DND-41 (cell line): Measurements from ENCODE around the gene UBE2QL1.
A peak's percentile ranks its signal among the peaks of the same experiment; 100 is the strongest.

Source experiments
- ATAC-seq: fragments of 200-7000 bp; cut with Tn5 transposase; 3 replicates; pipeline ENCODE4 v1.9.1; 2021; ENCODE audit warnings: low read depth; ENCODE audit not compliant: insufficient read depth
- DNase-seq: peaks from one replicate; pipeline ENCODE4 v3.0.0-alpha.2; 2020
- H2AFZ ChIP-seq: 2 replicates; pipeline ENCODE4 v1.6.0; 2012; ENCODE audit warnings: low read depth, low read length
- H3K27ac ChIP-seq: 2 replicates; pipeline ENCODE4 v1.5.1; 2012; ENCODE audit warnings: low read length, inconsistent platforms
- H3K27me3 ChIP-seq: fragments of 200-600 bp; sonication (generic); 2 replicates; pipeline ENCODE4 v1.6.0; 2012; ENCODE audit warnings: low read length, mild to moderate bottlenecking, inconsistent platforms; ENCODE audit not compliant: insufficient read depth, poor library complexity
- H3K36me3 ChIP-seq: 2 replicates; pipeline ENCODE4 v1.5.1; 2012; ENCODE audit warnings: low read length, inconsistent platforms; ENCODE audit not compliant: insufficient read depth
- H3K4me1 ChIP-seq: 2 replicates; pipeline ENCODE4 v1.5.1; 2012; ENCODE audit warnings: mild to moderate bottlenecking, low read length; ENCODE audit not compliant: insufficient read depth
- H3K4me2 ChIP-seq: 2 replicates; pipeline ENCODE4 v1.6.0; 2012; ENCODE audit warnings: mild to moderate bottlenecking, moderate library complexity, low read length, inconsistent platforms; ENCODE audit not compliant: insufficient read depth
- H3K4me3 ChIP-seq, 2 experiments: fragments of 200-600 bp in 1 of 2; shearing (Covaris generic) in 1 of 2; 2 replicates each; pipeline ENCODE4 v1.5.1; 2012 to 2016; ENCODE audit warnings: inconsistent platforms in 2 of 2, low read length in 2 of 2, mild to moderate bottlenecking in 2 of 2, low read depth in 1 of 2, moderate library complexity in 1 of 2
- H3K79me2 ChIP-seq: 2 replicates; pipeline ENCODE4 v1.6.0; 2012; ENCODE audit warnings: low read length, inconsistent platforms; ENCODE audit not compliant: insufficient read depth
- H3K9ac ChIP-seq: 2 replicates; pipeline ENCODE4 v1.6.0; 2012; ENCODE audit warnings: low read depth, mild to moderate bottlenecking, inconsistent platforms, low read length, moderate library complexity
- H3K9me3 ChIP-seq: 2 replicates; pipeline ENCODE4 v1.5.1; 2012; ENCODE audit warnings: low read length, moderate library complexity, mild to moderate bottlenecking, inconsistent platforms; ENCODE audit not compliant: insufficient read depth, severe bottlenecking
- H4K20me1 ChIP-seq: 2 replicates; pipeline ENCODE4 v1.6.0; 2012; ENCODE audit warnings: low read length; ENCODE audit not compliant: insufficient read depth
- CTCF ChIP-seq: IDR thresholded peaks from 2 replicates; pipeline ENCODE4 v1.5.1; 2012; ENCODE audit warnings: borderline replicate concordance, low read length, moderate library complexity, mild to moderate bottlenecking; ENCODE audit not compliant: poor library complexity, severe bottlenecking; ENCODE audit errors: extremely low read depth
- EZH2 ChIP-seq: IDR thresholded peaks from 3 replicates; pipeline ENCODE4 v1.6.1; 2012; ENCODE audit warnings: borderline replicate concordance, low read depth, mild to moderate bottlenecking, moderate library complexity, low read length, inconsistent platforms; ENCODE audit not compliant: severe bottlenecking

The UBE2QL1 gene

DNA sequence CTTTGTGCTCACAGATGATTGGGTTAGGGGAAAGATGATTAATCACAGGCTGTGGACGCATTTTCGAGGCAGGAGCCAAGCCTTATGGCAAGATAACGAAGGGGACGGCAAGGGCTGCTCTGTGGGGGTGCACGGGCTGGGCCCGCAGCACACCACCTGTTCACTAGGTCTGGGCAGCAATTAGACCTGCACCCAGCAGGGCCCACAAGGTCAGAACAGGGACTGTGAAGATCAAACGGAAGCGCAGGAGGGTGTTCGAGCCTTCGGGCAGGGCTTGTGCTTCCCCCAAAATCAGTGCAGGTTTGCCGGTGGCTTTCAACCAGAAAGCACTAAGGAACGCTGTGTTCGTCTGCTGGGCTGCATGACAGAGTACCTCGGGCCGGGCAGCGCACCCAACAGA lies 73.7 kb downstream of the UBE2QL1 start:
- Histone ChIP-seq H3K79me2 (no peaks in the 10 kb centered on the region), H3K4me1 (no peaks in the 10 kb centered on the region), H4K20me1 (no peaks in the 10 kb centered on the region), H3K9ac (no peak overlapping the region), H2AFZ (no peak overlapping the region), H3K9me3 (no peaks in the 10 kb centered on the region), H3K4me3 (no peak overlapping the region), H3K36me3 (no peaks in the 10 kb centered on the region), H3K27ac (no peak overlapping the region), H3K4me2 (no peak overlapping the region), H3K27me3 (peaks cover under 1% of the 10 kb centered on the region)
- no peak for ATAC-seq
- TF ChIP-seq EZH2 (no peak), CTCF (no peak)
- DNase-seq = no peak

- no peaks in the 10 kb centered on the region for H3K4me1 ChIP-seq
- no peak overlapping the region for H3K9ac ChIP-seq
- no peak overlapping the region for H3K4me3 ChIP-seq
- H4K20me1 ChIP-seq = no peaks in the 10 kb centered on the region
- no peaks in the 10 kb centered on the region for H3K36me3 ChIP-seq
- DNase-seq (no peak), ATAC-seq (no peak)
- TF ChIP-seq EZH2 (no peak), CTCF (no peak)
- no peaks in the 10 kb centered on the region for H3K79me2 ChIP-seq
- no peaks in the 10 kb centered on the region for H3K27me3 ChIP-seq
- H3K4me2 ChIP-seq = no peak overlapping the region
- no peak overlapping the region for H3K27ac ChIP-seq
- H3K9me3 ChIP-seq = no peaks in the 10 kb centered on the region
- H2AFZ ChIP-seq = no peak overlapping the region
These were observed 74.3 kb downstream of the UBE2QL1 start for GRCh38 chr5:6522923-6523322.

DNA sequence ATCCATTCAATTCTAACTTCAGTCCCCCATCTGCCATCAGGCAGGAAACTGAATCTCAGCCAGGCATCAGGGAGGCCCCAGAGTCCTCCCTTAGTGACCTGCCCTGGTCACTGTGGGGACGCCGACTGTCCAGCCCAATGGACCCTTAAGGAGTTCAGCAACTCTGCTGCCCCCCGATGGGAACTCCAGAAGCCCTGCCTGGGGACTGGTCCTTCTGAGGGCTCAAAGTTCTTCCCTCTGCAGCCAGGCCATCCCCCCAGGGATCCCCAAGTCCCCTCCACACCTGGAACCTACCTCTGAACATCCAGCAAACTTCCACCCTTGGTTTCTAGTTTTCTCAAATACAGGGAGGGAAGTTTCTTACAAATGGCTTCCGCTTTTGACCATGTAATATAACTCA lies 76.8 kb downstream of the UBE2QL1 start:
- Histone ChIP-seq H3K27me3 (no peaks in the 10 kb centered on the region), H2AFZ (no peak overlapping the region), H3K4me2 (no peak overlapping the region), H4K20me1 (no peaks in the 10 kb centered on the region), H3K27ac (no peak overlapping the region), H3K4me3 (no peak overlapping the region), H3K79me2 (no peaks in the 10 kb centered on the region), H3K4me1 (no peaks in the 10 kb centered on the region), H3K9me3 (no peaks in the 10 kb centered on the region), H3K9ac (no peak overlapping the region), H3K36me3 (no peaks in the 10 kb centered on the region)
- no peak for DNase-seq
- ATAC-seq = no peak
- no peak for TF ChIP-seq EZH2
- no peak for TF ChIP-seq CTCF

- no peaks in the 10 kb centered on the region for H3K79me2 ChIP-seq
- H3K4me1 ChIP-seq = no peaks in the 10 kb centered on the region
- no peak overlapping the region for H3K9ac ChIP-seq
- H2AFZ ChIP-seq = no peak overlapping the region
- no peaks in the 10 kb centered on the region for H4K20me1 ChIP-seq
- no peak for ATAC-seq
- no peak for TF ChIP-seq EZH2
- peak; percentile 9 for TF ChIP-seq CTCF
- H3K4me3 ChIP-seq = no peak overlapping the region
- H3K36me3 ChIP-seq = no peaks in the 10 kb centered on the region
- no peak overlapping the region for H3K4me2 ChIP-seq
- no peak overlapping the region for H3K27ac ChIP-seq
- DNase-seq = no peak
- no peaks in the 10 kb centered on the region for H3K9me3 ChIP-seq
- no peaks in the 10 kb centered on the region for H3K27me3 ChIP-seq
These were observed 77.3 kb downstream of the UBE2QL1 start for GRCh38 chr5:6525910-6526309.
